Measurements from ENCODE around the gene ABLIM3.
A peak's percentile ranks its signal among the peaks of the same experiment; 100 is the strongest.
"Not testable (repeated sequence)": the region's sequence is repeated elsewhere in the genome, so short reads cannot be mapped to it uniquely, and the experiment has no call there.

Gene ABLIM3

DNA sequence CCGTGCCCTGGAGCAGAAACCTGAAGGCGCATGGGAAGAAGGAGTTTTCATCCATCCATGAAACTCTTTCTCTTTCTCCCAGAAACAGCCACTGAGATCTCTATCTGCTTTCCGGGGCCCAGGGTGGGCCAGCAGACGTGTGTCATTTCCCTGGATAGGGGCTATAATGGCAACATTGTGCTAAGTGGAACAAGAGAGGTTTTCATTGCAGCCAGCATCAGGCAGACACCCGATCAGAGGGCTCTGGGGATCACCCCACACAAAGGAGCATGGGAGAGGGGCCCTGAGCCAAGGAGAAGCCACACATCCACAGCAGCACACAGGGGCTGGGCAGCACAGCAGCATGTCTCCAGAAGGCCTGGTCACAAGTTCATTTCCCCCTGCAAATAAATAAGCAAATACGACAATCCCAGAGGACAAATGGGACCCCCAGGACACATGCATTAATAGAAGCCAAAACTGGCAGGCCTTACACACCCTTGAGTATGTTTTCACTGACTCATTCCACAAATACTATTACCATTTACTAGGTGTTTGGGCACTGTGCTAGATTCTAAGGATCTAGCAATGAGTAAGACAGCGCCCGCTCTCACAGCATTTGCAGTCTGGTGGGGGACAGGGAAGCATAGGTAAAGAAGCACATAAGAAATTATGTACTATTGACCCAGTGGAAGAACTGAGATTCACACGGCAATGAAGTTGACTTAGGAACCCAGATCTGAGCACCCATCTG is 126.1 kb downstream of the ABLIM3 start:
- no peaks in the 10 kb centered on the region for H3K4me1 ChIP-seq (ENCODE audit: insufficient read depth, low read length)
- no peak overlapping the region for H3K9ac ChIP-seq (ENCODE audit: low read depth, low read length)
- no peaks in the 10 kb centered on the region for H3K36me3 ChIP-seq (ENCODE audit: insufficient read depth, low read length)
- no peaks in the 10 kb centered on the region for H3K9me3 ChIP-seq (ENCODE audit: control insufficient read depth, insufficient read depth, low read length)

DNA sequence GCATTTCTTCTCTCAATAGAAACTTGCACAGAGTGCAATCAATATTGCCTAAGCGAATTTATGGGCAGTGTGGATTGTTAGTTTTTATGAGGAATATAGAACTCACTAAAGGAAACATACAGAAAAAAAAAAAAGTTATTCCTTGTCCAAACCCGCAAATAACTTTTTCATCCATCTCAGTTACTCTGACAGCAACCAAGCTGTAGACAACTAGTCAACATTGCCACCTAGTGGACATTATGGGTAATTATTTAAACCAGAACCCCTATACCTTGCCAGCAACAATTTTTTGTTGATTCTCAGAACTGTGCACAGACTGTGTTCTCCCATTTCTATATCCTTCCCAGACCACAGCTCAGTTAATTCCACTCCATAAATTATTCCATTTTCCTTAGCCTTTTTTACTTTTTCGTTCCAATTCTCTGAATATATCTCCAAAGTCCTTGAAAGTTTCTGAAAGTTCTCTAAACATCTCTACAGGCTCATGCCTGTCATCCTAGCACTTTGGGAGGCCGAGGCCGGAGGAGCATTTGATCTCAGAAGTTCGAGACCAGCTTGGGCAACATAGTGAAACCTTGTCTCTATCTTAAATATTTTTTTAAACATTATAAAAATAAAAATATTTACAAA is 127.8 kb downstream of the ABLIM3 start:
- 0 out of 2 replicates have a peak, but pooled peaks cover 7% of the 10 kb centered on the region for H3K4me1 ChIP-seq (ENCODE audit: insufficient read depth, low read length)
- H3K36me3 ChIP-seq (ENCODE audit: insufficient read depth, low read length): no peaks in the 10 kb centered on the region
- H3K9ac ChIP-seq (ENCODE audit: low read depth, low read length): no peak overlapping the region
- no peaks in the 10 kb centered on the region for H3K9me3 ChIP-seq (ENCODE audit: control insufficient read depth, insufficient read depth, low read length)

DNA sequence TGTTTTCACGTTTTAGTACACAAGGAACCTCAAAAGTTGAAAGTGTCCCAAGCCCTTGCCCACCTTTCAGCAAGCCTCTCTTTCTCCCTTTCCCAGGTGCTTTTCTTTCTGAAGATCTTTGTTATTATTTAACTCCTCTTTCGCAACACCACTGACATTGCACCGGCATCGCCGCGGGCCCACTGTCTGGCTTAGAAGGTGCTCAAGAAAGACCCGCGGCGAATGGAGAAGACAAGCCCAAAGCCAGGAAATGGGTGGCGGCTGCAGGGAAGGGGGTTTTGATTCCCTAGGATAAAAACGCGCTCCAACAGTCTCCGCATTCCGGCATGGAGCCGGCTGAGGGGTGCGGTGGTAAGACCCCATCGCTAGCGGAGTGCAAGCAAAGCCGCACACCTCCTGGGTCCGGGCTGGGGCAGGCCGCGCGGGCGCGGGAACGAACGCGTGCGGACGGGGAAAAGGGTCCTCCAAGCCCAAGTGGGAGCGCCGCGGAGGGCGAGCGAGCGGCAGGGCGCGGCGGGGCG is 130.0 kb downstream of the ABLIM3 start:
- H3K4me1 ChIP-seq (ENCODE audit: insufficient read depth, low read length): 0 out of 2 replicates have a peak, but pooled peaks cover 7% of the 10 kb centered on the region
- H3K36me3 ChIP-seq (ENCODE audit: insufficient read depth, low read length): no peaks in the 10 kb centered on the region
- peak overlapping the region; percentile 86; the same call in 1 of the 2 replicates for H3K9ac ChIP-seq (ENCODE audit: low read depth, low read length)
- no peaks in the 10 kb centered on the region for H3K9me3 ChIP-seq (ENCODE audit: control insufficient read depth, insufficient read depth, low read length)

DNA sequence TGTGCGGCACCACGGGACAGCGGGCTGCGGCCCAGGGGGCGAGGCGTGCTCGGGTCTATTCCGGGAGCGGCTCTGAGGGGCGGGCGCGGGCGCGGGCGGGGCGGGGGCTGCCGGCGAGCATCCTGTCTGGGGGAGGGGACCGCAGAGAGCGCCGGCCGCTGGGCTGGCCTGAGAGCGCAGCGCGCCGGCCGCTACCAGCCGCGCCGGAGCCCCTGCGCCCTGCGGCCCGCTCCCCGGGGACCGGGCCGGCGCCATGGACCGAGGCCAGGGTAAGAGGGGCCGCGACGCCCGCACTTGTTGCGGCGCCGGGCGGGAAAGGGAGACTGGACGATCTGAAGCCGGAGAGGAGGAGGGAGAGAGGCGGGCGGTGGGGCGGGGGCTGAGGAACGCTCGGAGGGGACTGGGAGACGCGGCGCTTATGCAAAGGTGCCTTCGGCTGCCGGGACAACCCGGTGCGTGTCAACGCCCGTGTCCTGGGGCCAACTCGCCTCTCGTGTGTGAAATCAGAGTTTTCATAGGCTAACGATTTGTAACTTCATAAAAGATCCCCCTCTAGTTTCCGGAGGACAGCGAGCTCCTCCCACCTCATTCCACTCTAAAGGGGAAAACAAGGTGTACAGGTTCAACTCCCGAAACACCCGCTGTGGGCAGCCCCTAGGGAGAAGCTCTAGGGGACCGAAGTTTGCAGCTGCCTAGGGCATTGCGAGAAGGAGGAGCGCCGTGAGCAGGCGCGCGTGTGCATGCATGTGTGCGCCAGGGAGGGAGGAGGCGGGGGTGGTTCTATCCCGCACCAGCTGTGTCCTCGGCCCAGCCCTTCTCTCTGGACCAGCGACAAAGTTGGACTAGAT is 130.6 kb downstream of the ABLIM3 start, which contains the start of gene AFAP1L1:
AFAP1L1 (plus strand) TSS at position 144 of the 848 bp plus-strand sequence; CDS start at position 254, 110 bp downstream.
- Histone ChIP-seq H3K9me3 (ENCODE audit: control insufficient read depth, insufficient read depth, low read length) (no peaks in the 10 kb centered on the region), H3K36me3 (ENCODE audit: insufficient read depth, low read length) (no peaks in the 10 kb centered on the region), H3K4me1 (ENCODE audit: insufficient read depth, low read length) (0 out of 2 replicates have a peak, but pooled peaks cover 7% of the 10 kb centered on the region), H3K9ac (ENCODE audit: low read depth, low read length) (peak within 1 kb of the TSS; percentile 86)

DNA sequence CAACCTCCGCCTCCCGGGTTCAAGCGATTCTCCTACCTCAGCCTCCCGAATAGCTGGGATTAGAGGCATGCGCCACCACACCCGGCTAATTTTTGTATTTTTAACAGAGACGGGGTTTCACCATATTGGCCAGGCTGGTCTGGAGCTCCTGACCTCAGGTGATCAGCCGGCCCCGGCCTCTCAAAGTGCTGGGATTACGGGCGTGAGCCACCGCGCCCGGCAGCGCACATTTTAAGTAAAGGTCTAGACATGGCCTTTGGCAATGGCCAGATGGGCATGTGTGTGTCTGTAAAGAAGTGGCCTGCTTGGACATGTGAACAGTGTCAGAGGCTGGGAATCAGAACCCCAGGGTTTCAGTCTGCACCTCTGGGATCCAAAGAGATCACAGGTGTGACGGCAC is 131.5 kb downstream of the ABLIM3 start:
- H3K9ac ChIP-seq (ENCODE audit: low read depth, low read length): peak overlapping the region; percentile 86; the same call in 1 of the 2 replicates
- not testable (repeated sequence) for H3K36me3 ChIP-seq (ENCODE audit: insufficient read depth, low read length)

DNA sequence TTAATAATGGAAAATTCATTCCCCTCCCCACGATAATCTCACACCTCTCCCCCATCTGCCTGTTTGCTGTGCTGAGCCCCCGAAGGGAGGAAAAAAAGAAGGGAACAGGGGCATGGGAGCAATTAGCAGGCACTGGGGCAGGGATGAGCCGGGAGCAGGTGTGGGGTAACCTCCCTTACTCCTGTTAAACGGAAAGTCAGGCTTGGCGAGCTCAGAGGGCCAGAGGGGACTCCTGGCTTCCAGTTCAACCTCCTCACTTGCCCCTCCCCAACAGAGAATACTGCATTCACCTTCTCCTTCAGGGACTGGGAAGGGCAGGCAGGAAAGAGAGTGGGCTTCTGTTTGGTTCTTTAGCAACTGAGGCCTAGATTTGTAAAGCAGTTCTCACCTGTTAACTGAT is 131.9 kb downstream of the ABLIM3 start:
- Histone ChIP-seq H3K36me3 (ENCODE audit: insufficient read depth, low read length) (no peaks in the 10 kb centered on the region), H3K9me3 (ENCODE audit: control insufficient read depth, insufficient read depth, low read length) (no peaks in the 10 kb centered on the region; the same call in 1 of the 2 replicates), H3K4me1 (ENCODE audit: insufficient read depth, low read length) (0 out of 2 replicates have a peak, but pooled peaks cover 7% of the 10 kb centered on the region), H3K9ac (ENCODE audit: low read depth, low read length) (peak overlapping the region; percentile 27; the same call in 1 of the 2 replicates)

More for the DNA sequence above, 131.5 kb downstream of the ABLIM3 start:
- H3K9me3 ChIP-seq (ENCODE audit: control insufficient read depth, insufficient read depth, low read length); H3K4me1 ChIP-seq (ENCODE audit: insufficient read depth, low read length): not testable (repeated sequence)

DNA sequence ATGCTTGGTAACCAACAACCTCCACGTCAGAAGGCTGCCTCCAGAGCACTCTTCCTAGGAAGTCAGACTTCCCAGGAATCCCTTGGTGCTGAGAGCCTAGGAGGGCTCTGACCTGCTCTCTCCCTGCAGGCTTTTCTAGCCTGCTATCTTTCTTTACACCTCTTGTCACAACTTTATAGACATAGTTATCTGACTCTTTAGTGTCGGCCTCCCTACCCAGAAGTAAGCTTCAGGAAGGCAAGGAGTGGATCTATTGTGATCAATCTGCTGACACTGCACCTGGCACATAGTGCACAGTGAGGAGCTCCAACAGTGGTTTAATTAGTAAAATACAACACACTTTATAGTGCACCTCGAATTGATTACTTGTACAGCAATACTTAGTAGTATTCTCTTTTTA is 132.7 kb downstream of the ABLIM3 start:
- Histone ChIP-seq H3K36me3 (ENCODE audit: insufficient read depth, low read length) (no peaks in the 10 kb centered on the region), H3K9me3 (ENCODE audit: control insufficient read depth, insufficient read depth, low read length) (no peaks in the 10 kb centered on the region; the same call in 1 of the 2 replicates), H3K9ac (ENCODE audit: low read depth, low read length) (no peak overlapping the region), H3K4me1 (ENCODE audit: insufficient read depth, low read length) (0 out of 2 replicates have a peak, but pooled peaks cover 7% of the 10 kb centered on the region)

DNA sequence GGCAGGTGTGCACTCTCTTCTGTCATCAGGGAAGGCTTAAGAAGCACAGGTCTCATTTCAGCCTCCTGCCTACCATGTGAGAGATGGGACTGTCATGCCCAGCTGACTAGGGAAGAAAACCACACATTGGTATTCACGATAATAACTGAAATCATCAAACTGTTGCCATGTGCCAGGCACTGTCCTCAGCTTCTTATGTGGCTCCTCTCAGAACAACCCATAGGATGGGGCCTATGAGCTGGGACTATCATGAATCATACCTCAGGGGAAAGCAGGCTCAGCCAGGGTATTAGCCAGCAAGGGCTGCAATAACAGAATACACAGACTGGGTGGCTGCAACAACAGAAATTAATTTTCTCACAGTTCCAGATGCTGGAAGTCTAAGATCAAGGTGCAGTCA is 133.6 kb downstream of the ABLIM3 start:
- H3K9me3 ChIP-seq (ENCODE audit: control insufficient read depth, insufficient read depth, low read length): no peaks in the 10 kb centered on the region; the same call in 1 of the 2 replicates
- no peak overlapping the region for H3K9ac ChIP-seq (ENCODE audit: low read depth, low read length)
- H3K36me3 ChIP-seq (ENCODE audit: insufficient read depth, low read length): no peaks in the 10 kb centered on the region
- 0 out of 2 replicates have a peak, but pooled peaks cover 7% of the 10 kb centered on the region for H3K4me1 ChIP-seq (ENCODE audit: insufficient read depth, low read length)

DNA sequence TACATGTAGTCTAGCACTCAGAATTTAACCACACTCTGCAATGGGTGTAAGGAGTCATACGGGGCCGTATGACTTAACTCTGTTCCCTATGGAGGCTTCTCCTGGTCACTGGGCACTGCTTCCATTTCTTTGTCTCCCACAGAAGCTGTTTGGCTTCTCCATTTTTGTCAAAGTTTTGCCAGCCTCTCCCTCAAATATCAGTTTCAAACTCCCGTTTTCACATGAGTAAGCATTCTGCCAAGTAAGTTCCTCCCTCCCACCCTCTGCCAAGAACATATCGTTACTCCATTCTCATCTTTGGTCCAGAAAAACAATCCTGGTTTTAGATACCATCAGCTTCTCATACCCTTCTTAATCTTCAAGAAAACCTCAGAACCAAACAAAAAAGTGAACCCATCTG is 136.5 kb downstream of the ABLIM3 start:
- no peaks in the 10 kb centered on the region for H3K36me3 ChIP-seq (ENCODE audit: insufficient read depth, low read length)
- H3K9me3 ChIP-seq (ENCODE audit: control insufficient read depth, insufficient read depth, low read length): no peaks in the 10 kb centered on the region; the same call in 1 of the 2 replicates
- no peak overlapping the region for H3K9ac ChIP-seq (ENCODE audit: low read depth, low read length)
- 0 out of 2 replicates have a peak, but pooled peaks cover 7% of the 10 kb centered on the region for H3K4me1 ChIP-seq (ENCODE audit: insufficient read depth, low read length)

DNA sequence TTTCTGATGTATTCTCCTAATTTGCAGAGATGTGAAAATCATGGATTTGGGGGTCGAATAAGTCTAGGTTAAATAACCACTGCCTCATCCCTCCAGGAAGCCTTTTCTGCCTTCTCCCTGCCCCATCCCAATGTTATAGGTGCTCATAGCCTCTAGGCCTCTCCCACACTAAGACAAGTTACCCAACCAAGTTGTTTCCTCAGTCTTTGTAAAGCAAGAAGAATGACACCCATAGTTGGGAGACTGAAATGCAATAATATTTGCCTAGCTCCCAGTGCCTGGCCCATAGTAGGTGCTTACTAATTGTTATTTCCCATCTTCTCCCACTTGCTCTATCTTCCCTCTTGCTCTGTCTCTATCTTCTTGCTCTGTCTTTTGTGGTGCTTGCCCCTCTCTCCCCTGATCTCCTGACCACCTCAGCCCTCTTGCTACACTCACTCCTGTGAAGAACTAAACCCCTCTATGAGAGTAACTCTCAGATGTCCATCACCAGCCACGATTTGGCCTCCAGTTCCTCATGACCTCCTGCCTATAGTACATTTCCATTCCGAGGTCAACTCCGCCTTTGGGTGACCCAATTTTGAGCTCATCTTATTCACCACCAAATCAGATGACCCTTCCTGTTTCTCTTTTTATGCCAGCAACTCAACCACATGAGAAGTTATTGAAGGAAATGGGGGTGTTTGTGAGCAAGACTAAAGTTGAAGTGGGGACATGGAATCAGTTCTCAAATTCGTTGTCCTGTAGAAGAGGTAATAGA is 137.3 kb downstream of the ABLIM3 start:
- no peaks in the 10 kb centered on the region for H3K4me1 ChIP-seq (ENCODE audit: insufficient read depth, low read length)

DNA sequence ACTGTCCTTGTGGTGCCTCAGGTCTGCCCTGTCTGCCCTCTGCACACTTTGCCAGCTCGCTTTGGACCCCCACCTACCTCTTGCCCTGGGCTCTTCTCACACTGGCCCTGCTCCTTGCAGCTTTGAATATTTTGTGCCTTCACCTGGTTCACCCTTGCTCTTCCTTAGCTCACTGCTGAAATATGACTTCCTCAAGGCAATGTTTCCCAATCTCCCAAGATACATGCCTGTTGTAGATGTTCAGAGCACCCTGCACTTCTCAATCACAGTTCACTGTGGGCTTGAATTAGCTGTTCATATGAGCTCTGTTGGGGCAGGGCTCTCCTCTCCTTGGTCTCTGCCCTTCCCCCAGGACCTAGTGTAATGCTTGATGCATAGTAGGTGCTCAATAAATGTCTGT is 138.4 kb downstream of the ABLIM3 start:
- H3K4me1 ChIP-seq (ENCODE audit: insufficient read depth, low read length): no peaks in the 10 kb centered on the region
- no peaks in the 10 kb centered on the region; the same call in 1 of the 2 replicates for H3K9me3 ChIP-seq (ENCODE audit: control insufficient read depth, insufficient read depth, low read length)
- no peak overlapping the region for H3K9ac ChIP-seq (ENCODE audit: low read depth, low read length)

More for the DNA sequence above, 137.3 kb downstream of the ABLIM3 start:
- no peaks in the 10 kb centered on the region; the same call in 1 of the 2 replicates for H3K9me3 ChIP-seq (ENCODE audit: control insufficient read depth, insufficient read depth, low read length)
- H3K36me3 ChIP-seq (ENCODE audit: insufficient read depth, low read length): no peaks in the 10 kb centered on the region
- H3K9ac ChIP-seq (ENCODE audit: low read depth, low read length): no peak overlapping the region

DNA sequence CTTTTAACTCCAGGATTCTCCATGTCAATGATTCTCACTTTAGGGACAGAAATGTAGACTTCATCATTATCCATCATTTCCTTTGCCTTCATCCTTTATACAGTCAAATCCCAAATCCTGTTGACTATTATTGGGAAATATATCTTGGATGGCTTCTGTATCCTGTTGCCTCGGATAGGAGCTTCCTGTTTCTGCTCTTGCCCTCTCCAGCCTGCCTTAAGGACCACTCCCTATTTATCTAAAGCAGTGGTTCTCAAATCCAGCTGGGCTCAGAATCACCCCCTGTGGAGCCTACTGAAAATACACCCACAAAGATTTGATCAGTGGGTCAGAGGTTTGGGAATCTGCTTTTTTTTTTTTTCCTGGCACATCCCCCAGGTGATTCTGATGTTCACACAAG is 138.8 kb downstream of the ABLIM3 start:
- Histone ChIP-seq H3K9me3 (ENCODE audit: control insufficient read depth, insufficient read depth, low read length) (no peaks in the 10 kb centered on the region; the same call in 1 of the 2 replicates), H3K4me1 (ENCODE audit: insufficient read depth, low read length) (no peaks in the 10 kb centered on the region), H3K36me3 (ENCODE audit: insufficient read depth, low read length) (no peaks in the 10 kb centered on the region), H3K9ac (ENCODE audit: low read depth, low read length) (no peak overlapping the region)

More for the DNA sequence above, 138.4 kb downstream of the ABLIM3 start:
- H3K36me3 ChIP-seq (ENCODE audit: insufficient read depth, low read length): no peaks in the 10 kb centered on the region

DNA sequence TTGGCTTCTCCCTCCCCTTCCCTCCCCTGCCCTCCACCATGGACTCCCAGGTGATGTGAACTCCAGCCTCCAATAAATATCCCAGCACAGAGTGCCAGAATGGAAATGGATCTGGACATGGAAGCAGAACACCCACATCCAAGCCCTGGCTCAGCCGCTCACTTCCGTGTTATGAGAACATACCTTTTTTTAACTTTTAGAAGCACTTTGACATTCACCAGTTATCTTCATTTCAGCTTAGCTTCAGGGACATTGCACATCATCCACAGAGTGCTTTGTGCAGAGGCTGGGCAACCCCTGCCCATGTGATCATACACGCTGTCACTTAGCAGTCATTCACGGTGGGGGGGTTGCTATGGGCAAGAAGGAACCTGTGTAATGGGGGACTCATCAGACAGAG is 139.5 kb downstream of the ABLIM3 start:
- Histone ChIP-seq H3K4me1 (ENCODE audit: insufficient read depth, low read length) (no peaks in the 10 kb centered on the region), H3K36me3 (ENCODE audit: insufficient read depth, low read length) (no peaks in the 10 kb centered on the region), H3K9me3 (ENCODE audit: control insufficient read depth, insufficient read depth, low read length) (no peaks in the 10 kb centered on the region; the same call in 1 of the 2 replicates), H3K9ac (ENCODE audit: low read depth, low read length) (no peak overlapping the region)
